OCI-LY7 (cell line): ENCODE measurements around the gene IQSEC1.

Source experiments
- EZH2phosphoT487 ChIP-seq: fragments of 200-600 bp; sonication (generic); IDR thresholded peaks from 2 replicates; pipeline ENCODE4 v1.6.1; 2018; ENCODE audit warnings: low read depth, borderline replicate concordance, mild to moderate bottlenecking, mixed run types, antibody characterized with exemption, low read length, moderate library complexity, mixed read lengths
- TF ChIP-seq, protein P1 (sequence below): fragments of 200-600 bp; sonication (generic); conservative IDR thresholded peaks from 2 replicates; pipeline ENCODE4 v1.5.1; 2014; ENCODE audit warnings: mild to moderate bottlenecking, antibody characterized with exemption, low read length, moderate library complexity, mixed read lengths

DNA sequence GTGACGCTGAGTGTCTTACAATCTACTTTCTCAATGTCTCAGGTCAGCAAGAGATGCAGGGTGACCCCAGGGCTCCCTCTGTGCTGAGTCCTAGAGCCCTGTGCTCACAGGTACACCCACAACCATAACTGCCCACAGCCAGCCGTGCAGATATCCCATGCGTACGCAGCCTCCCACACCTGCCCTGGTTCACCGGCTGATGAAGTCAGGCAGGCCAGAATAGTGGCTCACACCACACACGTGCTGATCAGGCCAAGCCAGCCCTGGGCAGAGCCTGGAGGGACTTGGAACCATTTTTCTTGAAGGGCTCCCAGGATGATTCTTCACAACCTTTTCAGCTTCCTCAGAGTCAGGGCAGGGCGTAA is 168.3 kb downstream of the IQSEC1 start:
- TF ChIP-seq, protein P1, sequence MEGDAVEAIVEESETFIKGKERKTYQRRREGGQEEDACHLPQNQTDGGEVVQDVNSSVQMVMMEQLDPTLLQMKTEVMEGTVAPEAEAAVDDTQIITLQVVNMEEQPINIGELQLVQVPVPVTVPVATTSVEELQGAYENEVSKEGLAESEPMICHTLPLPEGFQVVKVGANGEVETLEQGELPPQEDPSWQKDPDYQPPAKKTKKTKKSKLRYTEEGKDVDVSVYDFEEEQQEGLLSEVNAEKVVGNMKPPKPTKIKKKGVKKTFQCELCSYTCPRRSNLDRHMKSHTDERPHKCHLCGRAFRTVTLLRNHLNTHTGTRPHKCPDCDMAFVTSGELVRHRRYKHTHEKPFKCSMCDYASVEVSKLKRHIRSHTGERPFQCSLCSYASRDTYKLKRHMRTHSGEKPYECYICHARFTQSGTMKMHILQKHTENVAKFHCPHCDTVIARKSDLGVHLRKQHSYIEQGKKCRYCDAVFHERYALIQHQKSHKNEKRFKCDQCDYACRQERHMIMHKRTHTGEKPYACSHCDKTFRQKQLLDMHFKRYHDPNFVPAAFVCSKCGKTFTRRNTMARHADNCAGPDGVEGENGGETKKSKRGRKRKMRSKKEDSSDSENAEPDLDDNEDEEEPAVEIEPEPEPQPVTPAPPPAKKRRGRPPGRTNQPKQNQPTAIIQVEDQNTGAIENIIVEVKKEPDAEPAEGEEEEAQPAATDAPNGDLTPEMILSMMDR: no peak
- TF ChIP-seq EZH2phosphoT487: no peak
